ENCODE results near the gene BRK1.
A peak's percentile ranks its signal among the peaks of the same experiment; 100 is the strongest.
"Not testable (repeated sequence)": the region's sequence is repeated elsewhere in the genome, so short reads cannot be mapped to it uniquely, and the experiment has no call there.

BRK1 gene

DNA sequence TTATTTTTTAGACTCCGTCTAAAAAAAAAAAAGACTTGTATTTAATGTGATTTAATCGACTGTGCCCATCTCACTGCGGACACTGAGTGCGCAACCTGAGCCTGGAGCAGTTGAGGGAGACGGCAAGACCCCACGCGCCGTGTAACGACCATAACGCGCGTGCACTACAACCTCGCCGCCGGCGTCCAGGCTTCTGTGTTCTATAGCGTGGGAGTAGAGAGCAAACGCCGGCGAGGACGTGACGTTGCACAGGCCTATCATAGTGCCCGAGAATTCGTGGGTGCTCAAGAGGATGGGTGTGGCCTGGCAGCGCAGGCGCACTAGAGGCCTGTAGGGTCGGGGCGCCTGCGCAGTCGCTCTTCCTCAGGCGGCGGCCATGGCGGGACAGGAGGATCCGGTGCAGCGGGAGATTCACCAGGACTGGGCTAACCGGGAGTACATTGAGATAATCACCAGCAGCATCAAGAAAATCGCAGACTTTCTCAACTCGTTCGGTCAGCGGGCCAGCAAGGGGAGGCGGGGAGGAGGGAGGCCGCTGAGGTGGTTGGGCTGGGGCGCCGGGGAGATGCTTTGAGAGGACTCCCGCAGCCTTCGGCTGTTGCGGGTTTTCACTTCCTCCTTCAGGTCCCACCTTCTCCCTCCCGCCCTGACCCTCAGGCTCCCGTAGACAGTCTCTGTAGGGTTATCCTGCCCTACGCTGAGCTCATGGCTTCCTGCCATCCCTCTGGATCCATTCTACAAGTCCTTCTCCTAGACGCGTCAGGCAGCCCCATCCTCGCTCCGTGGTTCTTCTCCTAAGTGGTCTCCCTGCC, at the start of gene BRK1:
BRK1 (plus strand) TSS at position 350 of the 812 bp plus-strand sequence; CDS start at position 377, 27 bp downstream.
- peak; percentile 99 for DNase-seq (ENCODE audit: extremely low spot score)
- TF ChIP-seq TARDBP (IDR thresholded peaks at IDR 0.05) (peak; percentile 78), HDGF (IDR thresholded peaks at IDR 0.05; ENCODE audit: borderline replicate concordance) (no peak), L3MBTL2 (conservative IDR thresholded peaks at IDR 0.05) (peak; percentile 87), NFRKB (IDR thresholded peaks at IDR 0.05) (no peak), CTBP1 (IDR thresholded peaks at IDR 0.05; ENCODE audit: borderline replicate concordance) (no peak), FOXK2 (IDR thresholded peaks at IDR 0.05) (no peak), ELF4 (IDR thresholded peaks at IDR 0.05) (peak; percentile 51; the same call in 1 of the 2 replicates)
- POLR2A ChIA-PET, result interaction anchor here (0.6 to 1.4 kb wide), 5 partner anchors 10 to 225 kb away, joined by 3 to 5 read pairs (median 3); partner anchors contain the start of genes JAGN1 and VHL
- CTCF ChIA-PET, result no interaction called here

DNA sequence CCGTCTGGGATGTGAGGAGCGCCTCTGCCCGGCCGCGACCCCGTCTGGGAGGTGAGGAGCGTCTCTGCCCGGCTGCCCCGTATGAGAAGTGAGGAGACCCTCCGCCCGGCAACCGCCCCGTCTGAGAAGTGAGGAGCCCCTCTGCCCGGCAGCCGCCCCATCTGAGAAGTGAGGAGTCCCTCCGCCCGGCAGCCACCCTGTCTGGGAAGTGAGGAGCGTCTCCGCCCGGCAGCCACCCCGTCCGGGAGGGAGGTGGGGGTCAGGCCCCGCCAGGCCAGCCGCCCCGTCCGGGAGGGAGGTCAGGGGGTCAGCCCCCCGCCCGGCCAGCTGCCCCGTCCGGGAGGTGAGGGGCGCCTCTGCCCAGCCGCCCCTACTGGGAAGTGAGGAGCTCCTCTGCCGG, 45.4 kb upstream of the BRK1 start:
- DNase-seq (ENCODE audit: extremely low spot score); POLR2A ChIA-PET; CTCF ChIA-PET: not testable (repeated sequence)

DNA sequence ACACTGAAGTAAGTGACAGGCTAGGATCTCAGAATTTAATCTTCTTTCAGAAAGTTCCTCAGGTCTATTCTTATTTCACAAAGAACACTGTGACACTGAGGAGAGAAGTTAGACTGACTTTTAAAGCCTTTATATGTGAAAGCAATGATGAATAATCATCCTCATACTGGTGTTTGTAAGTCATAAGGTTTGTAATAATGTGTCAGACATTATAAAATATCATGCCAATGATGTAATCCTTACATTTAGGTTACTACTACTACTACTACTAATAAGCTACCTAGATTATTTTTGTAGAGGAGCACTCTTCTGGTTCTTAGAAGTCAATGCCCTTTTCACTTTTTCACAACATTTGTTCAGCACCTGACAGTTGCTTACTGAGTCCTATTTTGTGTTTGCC, 40.8 kb upstream of the BRK1 start:
- no peak for TF ChIP-seq ARNT (IDR thresholded peaks at IDR 0.05)
- no peak for TF ChIP-seq NFRKB (IDR thresholded peaks at IDR 0.05)
- no peak for TF ChIP-seq FOXA1 (IDR thresholded peaks at IDR 0.05)
- no peak for TF ChIP-seq HDGF (IDR thresholded peaks at IDR 0.05; ENCODE audit: borderline replicate concordance)
- TF ChIP-seq, protein P1, sequence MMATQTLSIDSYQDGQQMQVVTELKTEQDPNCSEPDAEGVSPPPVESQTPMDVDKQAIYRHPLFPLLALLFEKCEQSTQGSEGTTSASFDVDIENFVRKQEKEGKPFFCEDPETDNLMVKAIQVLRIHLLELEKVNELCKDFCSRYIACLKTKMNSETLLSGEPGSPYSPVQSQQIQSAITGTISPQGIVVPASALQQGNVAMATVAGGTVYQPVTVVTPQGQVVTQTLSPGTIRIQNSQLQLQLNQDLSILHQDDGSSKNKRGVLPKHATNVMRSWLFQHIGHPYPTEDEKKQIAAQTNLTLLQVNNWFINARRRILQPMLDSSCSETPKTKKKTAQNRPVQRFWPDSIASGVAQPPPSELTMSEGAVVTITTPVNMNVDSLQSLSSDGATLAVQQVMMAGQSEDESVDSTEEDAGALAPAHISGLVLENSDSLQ (IDR thresholded peaks at IDR 0.05), result no peak
- no peak for TF ChIP-seq ELF4 (IDR thresholded peaks at IDR 0.05)
- no peak for TF ChIP-seq ZNF384 (IDR thresholded peaks at IDR 0.05)
- TF ChIP-seq LEF1 (IDR thresholded peaks at IDR 0.05; ENCODE audit: borderline replicate concordance), result no peak
- TF ChIP-seq CTBP1 (IDR thresholded peaks at IDR 0.05; ENCODE audit: borderline replicate concordance), result no peak
- no peak for TF ChIP-seq L3MBTL2 (conservative IDR thresholded peaks at IDR 0.05)
- no peak for TF ChIP-seq TARDBP (IDR thresholded peaks at IDR 0.05)
- no peak for TF ChIP-seq SUZ12 (IDR thresholded peaks at IDR 0.05)
- no peak for TF ChIP-seq FOXK2 (IDR thresholded peaks at IDR 0.05)
- no peak for TF ChIP-seq BHLHE40 (IDR thresholded peaks at IDR 0.05; ENCODE audit: borderline replicate concordance)
- TF ChIP-seq FOXM1 (IDR thresholded peaks at IDR 0.05; ENCODE audit: borderline replicate concordance), result no peak
- no peak for TF ChIP-seq SP1 (IDR thresholded peaks at IDR 0.05)
- ChIA-PET POLR2A (no interaction called here), CTCF (no interaction called here)
- no peak for DNase-seq (ENCODE audit: extremely low spot score)

DNA sequence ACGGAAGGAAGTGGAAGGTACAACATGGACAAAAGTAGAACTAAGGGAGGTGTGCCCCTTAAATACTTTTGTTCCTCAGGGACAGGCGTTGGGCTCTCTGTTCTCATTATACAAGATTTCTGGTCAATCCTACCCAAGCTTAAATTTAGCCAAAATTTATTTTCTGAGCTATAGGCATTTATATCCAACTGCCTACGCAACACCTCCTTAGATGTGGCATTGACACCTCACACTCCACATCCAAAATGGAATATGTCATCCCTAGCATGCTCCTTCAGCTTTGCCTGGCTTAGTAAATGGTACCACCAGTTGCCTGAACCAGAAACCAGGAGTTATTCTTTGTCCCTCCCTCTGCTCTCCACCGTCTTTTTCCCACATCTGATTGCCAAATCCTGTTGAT, 33.6 kb upstream of the BRK1 start:
- CTCF ChIA-PET, result interaction anchor here (0.6 kb wide), 1 partner anchor 105 kb away, joined by 4 read pairs; no protein-coding TSS in a partner anchor
- no peak for DNase-seq (ENCODE audit: extremely low spot score)
- no peak for TF ChIP-seq CTBP1 (IDR thresholded peaks at IDR 0.05; ENCODE audit: borderline replicate concordance)
- TF ChIP-seq BHLHE40 (IDR thresholded peaks at IDR 0.05; ENCODE audit: borderline replicate concordance), result no peak
- no peak for TF ChIP-seq FOXA1 (IDR thresholded peaks at IDR 0.05)
- TF ChIP-seq HDGF (IDR thresholded peaks at IDR 0.05; ENCODE audit: borderline replicate concordance), result no peak
- no peak for TF ChIP-seq FOXK2 (IDR thresholded peaks at IDR 0.05)
- TF ChIP-seq SUZ12 (IDR thresholded peaks at IDR 0.05), result no peak
- TF ChIP-seq ARNT (IDR thresholded peaks at IDR 0.05), result no peak
- TF ChIP-seq, protein P1 (IDR thresholded peaks at IDR 0.05), result no peak
- no peak for TF ChIP-seq LEF1 (IDR thresholded peaks at IDR 0.05; ENCODE audit: borderline replicate concordance)
- no peak for TF ChIP-seq ZNF384 (IDR thresholded peaks at IDR 0.05)
- no peak for TF ChIP-seq L3MBTL2 (conservative IDR thresholded peaks at IDR 0.05)
- no peak for TF ChIP-seq ELF4 (IDR thresholded peaks at IDR 0.05)
- TF ChIP-seq TARDBP (IDR thresholded peaks at IDR 0.05), result no peak
- TF ChIP-seq SP1 (IDR thresholded peaks at IDR 0.05), result no peak
- no peak for TF ChIP-seq FOXM1 (IDR thresholded peaks at IDR 0.05; ENCODE audit: borderline replicate concordance)
- POLR2A ChIA-PET, result no interaction called here

DNA sequence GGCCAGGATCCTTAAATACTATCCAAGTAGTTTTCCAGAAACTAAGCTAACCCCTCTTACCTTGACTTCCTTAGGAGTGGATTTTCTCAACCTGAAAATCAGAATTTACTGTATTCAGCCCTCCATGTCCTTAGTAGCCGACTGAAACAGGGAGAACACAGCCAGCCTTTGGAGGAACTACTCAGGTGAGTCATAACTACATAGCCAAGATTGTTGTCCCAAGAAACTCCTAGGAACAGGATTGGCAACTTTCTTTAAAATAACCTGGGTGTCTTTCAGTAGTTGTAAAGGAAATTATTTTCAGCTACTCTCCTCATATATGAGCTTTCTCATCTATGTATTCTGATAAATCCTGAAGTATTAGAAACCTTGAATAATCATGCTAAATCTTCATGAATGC, 29.7 kb upstream of the BRK1 start:
- CTCF ChIA-PET, result no interaction called here
- POLR2A ChIA-PET, result no interaction called here
- TF ChIP-seq NFRKB (IDR thresholded peaks at IDR 0.05) (no peak), FOXK2 (IDR thresholded peaks at IDR 0.05) (no peak), CTBP1 (IDR thresholded peaks at IDR 0.05; ENCODE audit: borderline replicate concordance) (no peak), L3MBTL2 (conservative IDR thresholded peaks at IDR 0.05) (no peak), FOXA1 (IDR thresholded peaks at IDR 0.05) (no peak), ELF4 (IDR thresholded peaks at IDR 0.05) (no peak), TARDBP (IDR thresholded peaks at IDR 0.05) (no peak)

DNA sequence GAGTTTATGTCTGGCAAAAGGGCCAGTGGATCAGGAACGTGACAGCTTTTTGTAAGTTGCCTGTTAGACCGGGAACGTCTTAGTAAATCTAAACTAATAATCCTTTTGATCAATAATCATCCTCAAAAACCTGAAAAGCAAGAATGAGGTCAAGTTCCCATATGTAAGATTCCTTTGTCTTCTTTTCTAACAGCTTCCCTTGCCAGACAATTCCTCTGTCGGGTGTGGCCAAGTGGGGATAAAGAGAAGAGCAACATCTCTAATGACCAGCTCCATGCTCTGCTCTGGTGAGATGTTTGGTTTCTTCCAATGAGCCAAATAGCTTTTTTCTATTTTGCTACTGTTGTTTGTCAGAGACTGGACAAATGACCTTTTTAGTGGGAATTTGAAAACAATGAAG, 27.2 kb upstream of the BRK1 start:
- no peak for TF ChIP-seq TARDBP (IDR thresholded peaks at IDR 0.05)
- no peak for TF ChIP-seq BHLHE40 (IDR thresholded peaks at IDR 0.05; ENCODE audit: borderline replicate concordance)
- no peak for TF ChIP-seq FOXK2 (IDR thresholded peaks at IDR 0.05)
- no peak for TF ChIP-seq FOXA1 (IDR thresholded peaks at IDR 0.05)
- DNase-seq (ENCODE audit: extremely low spot score), result no peak
- ChIA-PET POLR2A (no interaction called here), CTCF (no interaction called here)

More for the DNA sequence above, 29.7 kb upstream of the BRK1 start:
- DNase-seq (ENCODE audit: extremely low spot score), result no peak

DNA sequence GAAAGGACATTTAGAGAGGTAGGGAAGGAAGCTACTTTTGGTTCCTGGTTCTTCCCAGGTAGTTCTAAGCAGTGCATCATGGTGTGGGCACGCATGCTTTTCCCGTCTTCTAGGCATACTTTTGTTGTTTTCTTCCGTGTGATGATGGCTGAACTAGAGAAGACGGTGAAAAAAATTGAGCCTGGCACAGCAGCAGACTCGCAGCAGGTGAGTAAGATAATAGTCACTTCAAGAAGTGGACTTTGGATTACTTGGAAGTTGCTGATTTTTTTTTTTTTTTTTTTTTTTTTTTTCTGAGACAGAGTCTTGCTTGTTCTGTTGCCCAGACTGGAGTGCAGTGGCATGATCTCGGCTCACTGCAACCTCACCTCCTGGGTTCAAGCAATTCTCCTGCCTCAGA, 25.3 kb upstream of the BRK1 start:
- POLR2A ChIA-PET, result no interaction called here
- DNase-seq (ENCODE audit: extremely low spot score), result no peak
- CTCF ChIA-PET, result no interaction called here
- TF ChIP-seq FOXK2 (IDR thresholded peaks at IDR 0.05) (no peak), ARNT (IDR thresholded peaks at IDR 0.05) (no peak), NFRKB (IDR thresholded peaks at IDR 0.05) (no peak), HDGF (IDR thresholded peaks at IDR 0.05; ENCODE audit: borderline replicate concordance) (no peak), TARDBP (IDR thresholded peaks at IDR 0.05) (no peak), L3MBTL2 (conservative IDR thresholded peaks at IDR 0.05) (no peak), BHLHE40 (IDR thresholded peaks at IDR 0.05; ENCODE audit: borderline replicate concordance) (no peak), SP1 (IDR thresholded peaks at IDR 0.05) (no peak), LEF1 (IDR thresholded peaks at IDR 0.05; ENCODE audit: borderline replicate concordance) (no peak), SUZ12 (IDR thresholded peaks at IDR 0.05) (no peak), FOXA1 (IDR thresholded peaks at IDR 0.05) (no peak), CTBP1 (IDR thresholded peaks at IDR 0.05; ENCODE audit: borderline replicate concordance) (no peak), ELF4 (IDR thresholded peaks at IDR 0.05) (no peak), ZNF384 (IDR thresholded peaks at IDR 0.05) (no peak), FOXM1 (IDR thresholded peaks at IDR 0.05; ENCODE audit: borderline replicate concordance) (no peak)
- TF ChIP-seq, protein P1 (IDR thresholded peaks at IDR 0.05), result no peak

DNA sequence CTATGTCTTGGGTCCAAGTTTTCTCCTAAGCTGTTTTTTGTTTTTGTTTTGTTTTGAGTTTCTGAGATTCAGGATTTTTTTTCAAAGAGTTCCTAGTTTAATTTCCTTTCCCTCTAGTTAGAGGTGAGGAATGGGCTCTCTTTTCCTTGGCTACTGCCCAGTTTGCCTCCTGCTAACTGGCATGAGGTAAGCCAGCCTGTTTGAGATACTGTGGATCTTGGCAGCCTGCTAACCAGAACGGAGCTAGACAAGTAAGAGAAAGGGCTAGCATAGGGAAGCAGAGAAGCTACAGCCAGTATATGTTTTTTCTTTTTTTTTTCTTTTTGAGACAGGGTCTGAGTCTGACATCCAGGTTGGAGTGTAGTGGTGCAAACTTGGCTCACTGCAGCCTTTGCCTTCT, 24.7 kb upstream of the BRK1 start:
- POLR2A ChIA-PET; CTCF ChIA-PET; DNase-seq (ENCODE audit: extremely low spot score): not testable (repeated sequence)

DNA sequence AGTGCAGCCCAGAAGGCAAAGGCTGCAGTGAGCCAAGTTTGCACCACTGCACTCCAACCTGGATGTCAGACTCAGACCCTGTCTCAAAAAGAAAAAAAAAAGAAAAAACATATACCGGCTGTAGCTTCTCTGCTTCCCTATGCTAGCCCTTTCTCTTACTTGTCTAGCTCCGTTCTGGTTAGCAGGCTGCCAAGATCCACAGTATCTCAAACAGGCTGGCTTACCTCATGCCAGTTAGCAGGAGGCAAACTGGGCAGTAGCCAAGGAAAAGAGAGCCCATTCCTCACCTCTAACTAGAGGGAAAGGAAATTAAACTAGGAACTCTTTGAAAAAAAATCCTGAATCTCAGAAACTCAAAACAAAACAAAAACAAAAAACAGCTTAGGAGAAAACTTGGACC, 24.1 kb upstream of the BRK1 start:
- DNase-seq (ENCODE audit: extremely low spot score); CTCF ChIA-PET; POLR2A ChIA-PET: not testable (repeated sequence)

All from HEK293T (cell line).